Forelimb muscle (tissue), 1 donor: ENCODE measurements around the gene SLC13A5. TPM values are rescaled to one million over a fixed set of nuclear protein-coding genes. Genes with fewer than 3 reads are reported as not detected.
A peak's percentile ranks its signal among the peaks of the same experiment; 100 is the strongest.
"Not testable (repeated sequence)": the region's sequence is repeated elsewhere in the genome, so short reads cannot be mapped to it uniquely, and the experiment has no call there.

Experiments used
- DNase-seq: peaks from one replicate; pipeline ENCODE4 v3.0.0-alpha.2; 2013; ENCODE audit warnings: low read depth
- polyA plus RNA-seq: library from polyadenylated mRNA; unstranded; fragments of 120-200 nt; gene quantifications from one replicate; pipeline ENCODE4 v1.2.1, GENCODE V29; 2013; ENCODE audit not compliant: insufficient read length

Gene SLC13A5
- polyA plus RNA-seq, 1 donor: 0.05 TPM

DNA sequence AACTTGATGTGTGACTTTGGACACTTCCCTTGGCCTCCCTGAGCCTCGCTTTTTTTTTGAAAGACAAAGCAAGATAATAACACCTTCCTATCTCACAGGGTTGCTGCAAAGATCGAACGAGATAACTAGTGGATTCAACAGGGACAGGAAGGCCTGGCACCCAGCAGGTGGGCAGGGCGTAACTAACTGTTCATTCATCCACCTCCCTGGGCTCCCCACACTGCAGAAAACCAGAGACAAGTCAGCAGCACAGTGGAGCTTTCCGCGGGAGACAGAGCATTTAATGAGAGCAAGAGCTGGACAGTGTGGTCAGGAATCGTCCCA is 28.7 kb downstream of the SLC13A5 start:
- no peak for DNase-seq

DNA sequence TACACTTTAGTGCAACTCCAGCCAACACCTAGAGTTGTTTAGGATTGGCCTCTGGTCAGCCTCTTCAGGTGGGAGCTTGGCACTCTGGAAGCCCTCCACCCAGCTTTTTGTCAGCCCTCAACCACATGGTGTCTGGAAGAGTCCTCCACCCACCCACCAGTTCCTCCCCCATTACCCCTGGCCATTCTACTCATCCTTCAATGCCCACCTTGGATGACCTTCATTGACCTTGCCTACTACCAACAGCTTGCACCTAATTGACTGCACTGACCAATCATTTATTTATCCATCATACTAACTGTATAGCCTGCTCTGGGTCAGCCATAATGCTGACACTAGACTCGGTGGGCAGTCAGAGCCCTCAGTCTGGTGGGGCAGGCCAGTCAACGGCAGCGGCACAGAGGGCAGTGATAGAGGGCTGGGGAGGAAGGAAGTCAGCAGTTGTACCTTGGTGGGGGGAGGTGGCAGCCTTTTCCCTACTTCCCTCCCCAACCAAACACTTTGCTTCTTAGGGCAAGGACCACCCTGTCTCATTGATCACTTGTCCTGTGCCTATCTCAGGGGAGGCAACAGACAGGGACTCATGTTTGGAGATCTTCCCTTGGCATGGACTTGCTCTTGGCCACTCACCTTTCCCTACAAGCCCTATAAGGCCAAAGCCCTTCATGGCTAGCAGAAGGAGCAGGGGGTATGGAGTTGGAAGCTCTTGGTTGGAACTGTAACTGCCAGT is 29.3 kb downstream of the SLC13A5 start:
- no peak for DNase-seq

DNA sequence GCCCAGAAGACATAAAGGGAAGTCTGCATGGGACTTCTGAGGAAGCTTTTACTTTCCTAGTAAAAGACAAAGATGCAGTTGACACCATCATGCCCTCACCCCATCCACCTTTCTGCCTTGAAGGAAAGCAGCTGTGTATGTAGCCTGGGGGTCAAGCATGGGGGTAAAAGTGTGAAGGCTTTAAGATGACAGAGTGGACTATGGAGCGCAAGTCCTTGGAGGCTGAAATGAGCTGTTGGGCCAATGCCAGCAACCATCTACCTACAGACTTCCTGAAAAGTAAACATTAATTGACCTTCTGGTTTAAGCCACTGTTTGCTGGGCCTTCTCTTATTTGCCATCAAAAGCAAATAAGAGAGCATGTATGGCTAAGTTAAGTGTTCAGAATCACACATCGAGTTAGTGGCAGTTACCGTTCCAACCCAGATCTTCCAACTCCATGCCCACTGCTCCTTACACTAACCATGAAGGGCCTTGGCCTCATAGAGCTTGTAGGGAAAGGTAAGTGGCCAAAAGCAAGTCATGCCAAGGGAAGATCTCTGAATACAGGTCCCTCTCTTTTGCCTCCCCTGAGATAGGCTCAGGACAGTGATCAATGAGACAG is 30.0 kb downstream of the SLC13A5 start:
- DNase-seq: no peak

DNA sequence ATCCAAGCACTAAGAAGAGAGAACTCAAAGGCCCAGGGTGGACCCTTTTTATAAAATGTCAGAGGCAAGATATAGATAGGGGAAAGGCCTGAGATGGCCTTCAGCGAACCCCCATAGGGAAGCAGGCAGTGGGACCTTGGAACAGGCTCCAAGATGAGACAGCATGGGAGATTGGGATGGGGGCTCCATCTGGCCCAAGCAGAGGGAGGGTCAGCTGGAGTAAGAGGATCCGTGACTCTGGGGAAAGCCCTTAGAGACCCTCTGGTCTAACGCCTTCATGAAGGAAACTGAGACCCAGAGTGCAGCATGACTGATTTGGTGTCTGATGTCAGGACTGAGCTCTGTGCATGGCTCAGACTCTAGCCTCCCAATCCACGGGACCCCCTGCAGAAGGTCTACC is 30.8 kb downstream of the SLC13A5 start:
- no peak for DNase-seq

DNA sequence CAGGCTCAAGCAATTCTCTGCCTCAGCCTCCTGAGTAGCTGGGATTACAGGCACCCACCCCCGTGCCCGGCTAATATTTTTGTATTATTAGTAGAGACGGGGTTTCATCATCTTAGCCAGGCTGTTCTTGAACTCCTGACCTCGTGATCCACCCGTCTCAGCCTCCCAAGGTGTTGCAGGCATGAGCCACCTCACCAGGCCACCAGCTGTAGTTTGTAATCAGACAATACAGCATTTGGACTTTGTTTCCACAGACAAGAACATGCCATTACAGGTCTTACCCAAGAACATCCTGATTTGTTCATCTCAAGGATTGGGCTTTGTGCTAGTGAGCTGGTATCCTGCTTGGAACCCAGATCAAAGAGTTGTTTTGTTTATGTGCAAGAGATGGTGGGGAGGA is 31.5 kb downstream of the SLC13A5 start:
- no peak for DNase-seq

DNA sequence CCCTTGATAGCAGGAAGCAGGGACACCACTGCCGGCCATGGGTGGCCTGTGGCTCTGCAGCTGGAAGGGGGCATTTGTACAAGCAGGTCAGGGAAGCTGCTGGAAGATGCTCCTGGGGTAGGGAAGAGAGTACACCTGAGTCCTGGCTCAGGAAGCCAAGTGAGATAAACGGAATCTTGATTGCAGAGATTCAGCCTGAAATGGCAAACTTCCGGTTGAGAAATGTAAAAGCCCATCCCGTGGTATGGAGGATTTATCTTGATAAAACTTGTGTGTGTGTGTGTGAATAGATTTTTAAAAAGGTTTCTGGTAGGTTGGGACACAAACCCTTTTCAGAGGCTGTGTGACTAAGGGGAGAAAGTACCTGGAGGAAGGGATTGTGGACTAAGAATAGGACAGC is 32.0 kb downstream of the SLC13A5 start:
- DNase-seq: no peak

DNA sequence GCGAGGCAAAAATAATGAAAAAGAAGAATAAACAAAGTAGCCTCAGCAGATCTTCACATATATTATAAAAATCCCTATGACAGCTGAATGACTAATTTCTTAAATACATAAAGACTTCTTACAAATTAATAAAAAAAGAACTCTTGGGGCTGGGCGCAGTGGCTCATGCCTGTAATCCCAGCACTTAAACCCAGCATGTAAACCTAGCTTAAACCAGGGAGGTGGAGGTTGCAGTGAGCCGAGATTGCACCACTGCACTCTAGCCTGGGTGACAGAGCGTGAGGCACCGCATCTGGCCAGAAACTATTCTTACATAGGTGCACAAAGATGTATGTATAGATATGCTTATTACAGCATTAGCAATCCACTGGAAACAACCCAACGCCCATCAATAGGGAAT is 33.9 kb downstream of the SLC13A5 start:
- DNase-seq: no peak

DNA sequence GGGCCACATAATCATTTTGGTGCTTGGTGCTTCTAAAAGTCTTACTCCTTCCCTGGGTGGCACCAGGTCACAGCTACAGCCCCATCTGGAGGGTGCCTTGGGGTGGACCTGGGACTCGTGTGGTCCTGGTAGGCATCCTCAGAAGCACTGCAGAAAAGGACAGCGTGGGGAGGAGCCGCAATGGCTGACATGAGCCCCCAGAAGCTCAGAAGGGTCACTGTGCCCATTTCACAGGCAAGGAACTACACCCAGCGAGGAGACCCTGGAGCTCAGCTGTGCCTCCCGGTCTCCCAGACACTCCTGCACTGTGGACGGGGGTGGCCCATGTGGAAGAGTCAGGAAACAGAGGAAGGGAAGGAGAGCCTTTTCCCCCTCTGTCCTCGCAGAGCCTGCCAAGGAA is 35.2 kb downstream of the SLC13A5 start:
- no peak for DNase-seq

DNA sequence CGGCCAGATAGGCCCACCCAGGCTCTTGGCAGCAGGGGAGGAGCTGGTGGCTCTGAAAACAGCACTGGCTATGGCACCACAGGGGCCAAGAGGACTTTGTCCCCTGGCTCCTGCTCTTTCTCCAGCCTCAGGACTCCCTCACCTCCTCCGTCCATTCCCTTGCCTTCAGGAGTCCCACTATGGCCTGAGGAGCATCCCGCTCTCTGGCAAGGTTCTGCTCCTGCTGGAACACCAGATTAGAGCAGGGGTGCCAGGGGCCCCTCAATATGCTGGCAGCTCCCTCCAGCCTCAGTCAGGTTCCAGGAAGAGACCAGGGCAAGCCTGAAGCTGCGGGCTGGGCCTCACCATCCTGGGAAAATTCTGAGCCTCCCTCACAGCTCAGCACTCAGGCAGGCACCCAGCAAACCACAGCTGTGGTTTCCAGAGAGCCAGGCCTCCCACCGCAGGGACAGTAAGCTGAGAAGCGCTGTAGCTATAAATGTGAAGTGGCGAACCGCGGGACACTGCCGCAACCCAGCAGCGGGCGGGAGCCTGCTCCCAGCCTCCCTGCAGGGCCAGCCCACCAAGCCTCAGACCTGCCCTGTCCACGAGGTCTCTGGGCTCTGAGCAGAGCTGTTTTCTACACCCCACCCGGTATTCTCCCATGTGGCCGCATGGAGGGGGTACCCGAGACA is 35.9 kb downstream of the SLC13A5 start:
- DNase-seq: no peak

DNA sequence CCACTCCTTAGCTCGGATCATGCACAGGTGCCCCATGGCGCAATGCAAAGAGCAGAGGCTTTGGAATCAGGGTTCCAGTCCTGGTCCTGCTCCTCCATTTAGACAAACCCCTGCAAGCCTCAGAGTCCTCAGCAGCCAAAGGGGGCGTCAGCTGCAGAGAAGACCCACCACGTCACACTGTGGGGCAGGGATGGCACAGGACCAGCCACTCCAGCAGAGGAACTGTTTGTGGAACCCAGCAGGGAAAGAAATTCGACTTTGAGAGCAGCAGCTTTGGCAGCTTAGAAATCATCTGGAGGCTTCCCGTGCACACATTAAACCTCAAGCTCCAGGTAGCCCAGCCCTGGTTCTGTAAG is 36.4 kb downstream of the SLC13A5 start:
- DNase-seq: no peak

DNA sequence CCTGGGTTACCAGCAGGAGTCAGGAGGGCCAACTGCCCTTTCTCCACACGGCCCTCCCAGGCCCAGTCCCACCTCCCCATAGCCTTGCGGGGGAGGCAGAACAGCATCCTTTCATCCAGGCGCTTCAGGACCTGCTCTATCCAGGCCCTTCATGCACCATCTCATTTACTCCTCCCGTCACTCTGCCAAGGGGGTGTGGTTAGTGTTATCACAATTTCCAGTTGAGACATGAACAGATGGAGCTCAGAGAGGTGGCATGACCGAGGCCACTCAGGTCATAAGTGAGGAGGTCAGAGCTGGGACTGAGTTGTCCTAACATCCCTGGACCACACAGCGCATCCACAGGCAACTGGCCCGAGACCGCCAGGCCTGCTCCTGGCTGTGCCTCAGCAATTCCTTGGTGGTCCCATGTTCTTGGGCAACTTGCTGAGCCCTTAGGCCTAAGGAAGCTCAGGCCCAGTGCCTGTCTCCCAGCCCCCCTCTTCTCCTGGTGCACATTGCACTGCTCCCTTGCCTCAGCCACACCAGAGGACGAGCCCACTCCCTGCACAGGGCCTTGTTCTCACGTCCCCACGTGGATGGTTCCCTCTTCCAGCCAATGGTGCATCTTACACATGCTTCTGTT is 37.9 kb downstream of the SLC13A5 start:
- DNase-seq: no peak

DNA sequence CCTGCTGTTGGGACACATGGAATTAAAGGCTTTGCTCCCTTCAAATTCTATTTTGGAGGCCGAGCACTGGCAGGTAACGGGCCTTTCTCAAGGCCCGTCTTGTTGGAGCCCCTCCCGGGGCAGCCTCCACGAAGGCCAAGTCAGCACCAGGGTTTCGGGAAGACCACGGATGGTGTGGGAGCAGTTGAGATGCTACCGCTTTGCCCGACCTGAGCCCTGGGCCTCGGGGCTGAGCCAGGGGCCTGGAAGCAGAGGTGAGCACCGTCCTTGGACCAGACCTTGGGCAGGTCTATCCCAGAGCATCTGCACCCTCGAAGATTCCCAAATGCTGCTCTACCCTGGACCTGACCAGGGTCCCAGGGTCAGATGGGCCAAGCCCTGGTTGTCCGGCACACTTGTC is 38.6 kb downstream of the SLC13A5 start:
- no peak for DNase-seq

DNA sequence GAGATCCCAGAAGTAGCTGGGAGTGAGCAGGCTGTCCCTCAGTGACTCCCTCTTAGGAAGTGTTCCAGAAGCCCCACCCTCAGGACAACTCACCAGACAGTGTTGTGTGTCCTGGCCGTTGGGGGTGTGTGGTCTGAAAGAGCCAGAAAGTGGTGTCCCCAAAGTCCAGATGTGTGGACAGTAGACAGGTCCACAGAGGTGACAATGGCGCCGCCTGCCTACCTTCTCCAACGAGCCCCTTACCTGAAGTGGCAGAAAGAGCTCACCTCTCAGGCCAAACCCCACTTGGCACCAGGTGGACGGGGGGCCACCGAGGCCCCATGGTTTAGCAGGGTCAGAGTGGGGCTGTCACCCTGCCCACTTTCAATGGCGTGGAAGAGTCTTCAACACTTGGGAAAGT is 41.7 kb downstream of the SLC13A5 start:
- no peak for DNase-seq

DNA sequence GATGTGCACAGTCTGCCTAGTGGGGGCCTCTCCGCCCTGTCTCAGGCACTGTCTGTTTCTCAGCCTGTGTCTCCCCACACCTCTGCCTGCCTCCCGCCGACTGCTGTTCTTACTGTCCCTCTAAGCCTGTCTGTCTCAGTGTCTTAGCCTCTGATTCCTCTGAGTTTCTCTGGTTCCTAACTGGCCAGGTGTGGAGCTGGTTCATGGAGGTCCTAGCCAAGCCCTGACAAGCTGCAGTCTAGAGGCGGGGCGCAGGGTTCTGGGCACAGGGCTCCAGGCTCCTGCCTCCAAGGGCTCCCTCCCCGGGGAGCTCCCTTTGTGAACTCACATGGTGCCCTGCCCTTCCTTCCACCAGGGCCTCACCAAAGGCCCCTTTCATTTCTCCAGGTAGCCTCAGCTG is 42.2 kb downstream of the SLC13A5 start:
- no peak for DNase-seq

DNA sequence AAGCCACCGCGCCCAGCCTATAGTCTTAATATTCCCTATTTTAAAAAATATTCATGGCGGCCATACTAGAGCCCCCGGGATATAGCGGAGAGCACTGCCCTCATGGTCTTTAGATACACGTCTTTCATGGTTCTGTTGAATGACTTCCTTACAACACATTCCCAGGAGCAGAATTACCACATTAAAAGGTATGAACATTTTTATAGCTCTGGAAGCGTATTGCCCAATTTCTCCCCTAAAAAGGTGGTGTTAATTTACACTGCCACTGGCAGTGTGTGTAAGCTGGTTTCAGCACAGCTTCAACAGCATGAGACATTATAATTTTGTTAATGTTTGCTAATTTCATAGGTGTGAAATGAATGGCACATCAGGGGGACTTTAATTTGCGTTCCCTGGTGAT is 42.6 kb downstream of the SLC13A5 start:
- DNase-seq: no peak

DNA sequence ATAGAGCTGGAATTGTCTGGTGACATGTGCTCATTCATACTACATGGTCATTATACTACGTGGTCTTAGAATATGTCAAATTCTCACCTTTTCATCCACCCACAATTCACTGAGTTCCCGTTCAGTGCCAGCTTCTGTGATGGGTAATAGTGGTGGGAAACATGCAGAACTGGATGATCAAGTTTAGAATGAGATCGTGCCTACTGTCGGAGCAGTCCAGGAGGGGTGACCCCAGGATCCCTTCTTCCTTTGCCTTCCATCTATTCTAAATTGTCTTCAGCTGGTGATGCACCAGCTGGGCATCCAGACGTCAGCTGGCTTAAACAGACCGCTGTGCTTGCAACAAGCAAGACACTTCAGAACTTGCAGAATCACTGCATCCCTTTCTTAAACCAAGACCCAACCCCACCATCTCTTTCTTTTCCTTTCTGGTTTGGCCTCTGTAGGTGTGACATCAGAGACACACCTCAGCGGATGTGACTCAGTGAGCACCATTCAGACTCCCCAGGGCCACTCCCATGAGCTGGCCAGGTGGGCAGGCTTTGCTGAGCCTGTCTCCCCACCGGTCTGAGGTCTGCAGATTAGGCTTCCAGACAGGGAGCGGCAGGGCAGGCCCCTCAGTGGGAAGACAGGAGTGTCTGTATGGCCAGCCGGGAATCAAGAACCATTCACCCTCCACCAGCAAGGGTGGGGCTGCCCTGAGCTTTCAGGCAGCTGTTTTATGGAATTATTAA is 43.5 kb downstream of the SLC13A5 start:
- no peak for DNase-seq

DNA sequence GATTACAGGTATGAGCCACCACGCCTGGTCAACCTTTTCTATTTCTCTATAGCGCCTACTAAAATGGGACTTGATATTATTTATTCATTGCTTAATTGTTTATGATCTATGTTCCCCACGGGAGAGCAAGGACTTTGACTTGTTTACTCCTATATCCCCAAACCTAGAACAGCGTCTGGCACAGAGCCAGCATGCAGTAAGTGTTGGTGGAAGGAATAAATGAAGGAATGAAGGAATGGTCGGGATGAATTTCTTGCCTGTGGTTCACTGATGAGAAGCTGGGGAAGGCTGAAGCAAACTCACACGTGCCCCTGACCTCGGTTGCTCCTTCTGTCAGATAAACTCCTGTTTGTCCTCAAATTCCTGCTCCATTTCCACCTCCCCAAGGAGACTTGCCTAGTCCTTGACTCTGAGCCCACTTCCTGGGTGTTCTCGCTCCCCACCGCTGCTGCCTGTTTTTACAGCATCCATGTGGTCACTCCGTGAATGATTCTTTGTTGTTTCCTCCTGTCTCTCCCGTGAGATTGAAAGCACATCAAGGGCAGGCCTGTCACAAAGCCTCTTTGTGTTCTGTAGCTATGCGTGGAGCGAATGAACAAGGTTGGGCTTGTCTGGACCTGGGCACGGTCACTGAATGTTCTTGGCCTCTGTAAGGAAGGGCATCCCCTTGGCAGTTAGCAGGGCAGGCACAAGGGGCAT is 44.3 kb downstream of the SLC13A5 start:
- no peak for DNase-seq

DNA sequence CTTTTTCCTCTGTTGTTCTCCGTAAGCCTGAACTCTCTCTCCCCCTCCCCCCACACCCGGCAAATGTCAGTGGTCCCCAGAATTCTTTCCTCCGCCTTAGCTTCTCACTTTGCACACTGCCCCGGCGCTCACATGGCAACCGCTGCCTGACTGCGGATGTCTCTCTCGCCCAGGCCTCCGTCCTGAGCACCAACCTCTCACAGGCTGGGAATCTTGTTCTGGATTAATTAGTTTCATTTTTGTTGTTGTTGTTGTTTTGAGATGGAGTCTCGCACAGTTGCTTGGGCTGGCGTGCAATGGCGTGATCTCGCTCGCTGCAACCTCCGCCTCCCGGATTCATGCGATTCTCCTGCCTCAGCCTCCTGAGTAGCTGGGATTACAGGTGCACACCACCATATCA is 45.0 kb downstream of the SLC13A5 start:
- DNase-seq: no peak

DNA sequence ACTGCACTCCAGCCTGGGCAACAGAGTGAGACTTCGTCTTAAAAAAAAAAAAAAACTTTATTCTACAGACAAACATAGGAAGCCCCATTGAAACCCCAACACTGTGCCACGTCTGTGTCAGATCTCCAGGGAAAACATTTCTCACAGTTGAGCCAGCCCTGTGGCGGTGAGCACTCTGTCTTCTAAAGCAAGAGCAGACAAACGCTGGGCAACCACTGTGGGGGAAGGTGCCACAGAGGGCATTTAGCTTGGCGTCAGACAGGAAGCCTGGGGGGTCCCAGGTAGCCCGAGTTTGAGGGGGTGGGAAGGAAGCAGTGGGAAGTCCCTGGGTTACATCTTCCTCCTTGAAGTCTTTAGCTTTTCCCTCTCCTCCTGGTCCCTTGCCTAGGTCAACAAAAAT is 45.7 kb downstream of the SLC13A5 start:
- no peak for DNase-seq

DNA sequence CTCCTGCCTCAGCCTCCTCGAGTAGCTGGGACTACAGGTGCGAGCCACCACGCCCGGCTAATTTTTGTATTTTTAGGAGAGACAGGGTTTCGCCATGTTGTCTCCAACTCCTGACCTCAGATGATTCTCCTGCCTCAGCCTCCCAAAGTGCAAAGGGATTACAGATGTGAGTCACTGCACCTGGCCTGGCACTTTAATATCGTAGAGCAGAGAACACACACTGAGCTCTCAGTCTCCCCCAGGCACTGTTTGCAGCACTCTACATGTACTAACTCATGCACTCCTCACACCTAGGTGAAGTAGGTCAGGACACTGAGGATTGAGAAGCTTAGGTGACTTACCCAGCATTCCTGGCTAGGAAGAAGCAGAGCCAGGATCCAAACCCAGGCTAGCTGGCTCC is 46.6 kb downstream of the SLC13A5 start:
- DNase-seq: no peak

DNA sequence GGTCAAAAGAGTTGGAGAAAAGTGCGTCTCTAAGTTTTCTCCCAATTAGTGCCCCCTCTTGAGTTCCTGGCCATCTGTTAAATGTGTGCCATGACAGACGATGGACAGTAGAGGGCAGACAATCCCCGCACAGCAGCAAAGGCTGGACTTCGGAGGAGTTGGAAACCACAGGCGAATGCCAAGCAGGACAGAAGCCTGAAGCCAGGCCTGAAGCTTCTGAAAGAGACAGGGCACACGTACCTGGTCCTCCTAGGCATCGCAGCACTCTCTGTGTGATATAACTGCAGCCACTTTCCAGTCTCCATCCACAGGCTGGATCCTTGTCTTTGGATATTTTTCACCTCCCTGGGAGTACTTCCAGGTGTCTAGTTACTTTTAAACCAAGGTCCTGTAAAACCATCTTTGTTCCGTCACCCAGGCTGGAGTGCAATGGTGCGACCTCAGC is 47.1 kb downstream of the SLC13A5 start:
- peak; percentile 59 for DNase-seq

DNA sequence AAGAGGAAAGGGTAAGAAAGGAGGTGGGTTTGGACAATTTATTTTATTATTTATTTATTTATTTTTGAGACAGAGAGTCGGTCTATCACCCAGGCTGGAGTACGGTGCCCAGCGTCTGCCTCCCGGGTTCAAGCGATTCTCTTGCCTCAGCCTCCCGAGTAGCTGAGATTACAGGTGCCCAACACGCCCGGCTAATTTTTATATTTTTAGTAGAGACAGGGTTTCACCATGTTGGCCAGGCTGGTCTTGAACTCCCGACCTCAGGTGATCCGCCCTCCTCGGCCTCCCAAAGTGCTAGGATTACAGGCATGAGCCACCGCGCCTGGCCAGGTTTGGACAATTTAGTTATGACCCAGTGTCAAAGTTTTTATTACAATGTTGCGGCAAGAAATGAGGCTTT is 50.0 kb downstream of the SLC13A5 start:
- DNase-seq: not testable (repeated sequence)
